Fibroblast of gingiva (primary cell): ENCODE results near the gene LRRC3.
"Not testable (repeated sequence)": the region's sequence is repeated elsewhere in the genome, so short reads cannot be mapped to it uniquely, and the experiment has no call there.

Experiments
- DNase-seq: peaks from one replicate; pipeline ENCODE4 v3.0.0-alpha.2; 2011; ENCODE audit warnings: low read depth

LRRC3 gene, protein sequence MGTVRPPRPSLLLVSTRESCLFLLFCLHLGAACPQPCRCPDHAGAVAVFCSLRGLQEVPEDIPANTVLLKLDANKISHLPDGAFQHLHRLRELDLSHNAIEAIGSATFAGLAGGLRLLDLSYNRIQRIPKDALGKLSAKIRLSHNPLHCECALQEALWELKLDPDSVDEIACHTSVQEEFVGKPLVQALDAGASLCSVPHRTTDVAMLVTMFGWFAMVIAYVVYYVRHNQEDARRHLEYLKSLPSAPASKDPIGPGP

GRCh38 chr21:44454747-44455523, at the start of gene LRRC3:
LRRC3 (plus strand) TSS chr21:44455510; CDS start chr21:44456645, 1,135 bp downstream.
- peak; percentile 52 for DNase-seq

DNA sequence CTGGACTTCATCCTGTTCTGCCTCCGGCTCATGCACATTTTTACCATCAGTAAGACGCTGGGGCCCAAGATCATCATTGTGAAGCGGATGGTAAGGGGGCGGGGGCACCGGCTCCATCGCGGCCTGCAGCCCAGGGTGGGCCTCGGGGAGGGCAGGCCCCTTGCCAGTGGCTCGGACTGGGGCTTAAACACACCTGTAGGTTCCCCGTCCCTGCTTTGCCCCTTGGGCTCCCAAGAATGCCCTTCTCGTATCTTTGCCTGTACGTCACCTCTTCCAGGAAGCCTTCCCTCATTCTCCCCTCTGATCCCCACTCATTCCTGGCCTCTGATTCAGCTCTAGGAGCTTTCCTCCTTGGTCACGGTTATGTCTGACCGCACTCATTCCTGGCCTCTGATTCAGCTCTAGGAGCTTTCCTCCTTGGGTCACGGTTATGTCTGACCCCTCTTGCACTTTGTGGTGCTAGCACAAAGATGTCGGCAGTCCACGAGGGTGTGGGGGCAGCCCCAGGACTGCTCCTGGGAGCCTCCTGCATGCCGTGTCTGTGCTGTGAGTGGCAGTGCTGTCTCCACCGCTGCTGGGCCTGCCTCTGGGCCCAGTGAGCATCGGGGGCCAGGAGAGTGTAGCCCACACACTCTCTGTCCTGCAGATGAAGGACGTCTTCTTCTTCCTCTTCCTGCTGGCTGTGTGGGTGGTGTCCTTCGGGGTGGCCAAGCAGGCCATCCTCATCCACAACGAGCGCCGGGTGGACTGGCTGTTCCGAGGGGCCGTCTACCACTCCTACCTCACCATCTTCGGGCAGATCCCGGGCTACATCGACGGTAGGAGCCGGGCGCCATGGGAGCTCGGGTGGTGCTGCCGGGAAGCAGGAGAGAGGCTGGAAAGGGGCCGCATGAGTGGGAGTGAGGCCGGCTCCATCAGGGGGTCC, 49.1 kb upstream of the LRRC3 start:
- DNase-seq: no peak

DNA sequence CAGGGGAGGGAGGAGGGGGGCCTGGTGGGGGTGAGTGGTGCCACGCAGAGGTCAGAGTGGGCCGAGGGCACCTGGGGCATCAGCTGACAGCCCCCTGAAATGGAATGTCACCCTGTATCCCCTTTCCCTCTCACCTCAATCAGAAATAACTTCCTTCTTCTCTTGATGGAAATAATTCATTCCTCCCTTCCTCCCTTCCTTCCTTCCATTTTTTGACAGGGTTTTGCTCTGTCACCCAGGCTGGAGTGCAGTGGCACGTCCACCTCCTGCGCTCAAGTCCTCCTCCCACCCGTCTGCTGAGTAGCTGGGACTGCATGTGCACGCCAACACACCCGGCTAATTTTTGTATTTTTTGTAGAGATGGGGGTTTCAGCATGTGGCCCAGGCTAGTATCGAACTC, 48.4 kb upstream of the LRRC3 start:
- DNase-seq: no peak

GRCh38 chr21:44407493-44407892, 47.8 kb upstream of the LRRC3 start:
- DNase-seq: no peak

DNA sequence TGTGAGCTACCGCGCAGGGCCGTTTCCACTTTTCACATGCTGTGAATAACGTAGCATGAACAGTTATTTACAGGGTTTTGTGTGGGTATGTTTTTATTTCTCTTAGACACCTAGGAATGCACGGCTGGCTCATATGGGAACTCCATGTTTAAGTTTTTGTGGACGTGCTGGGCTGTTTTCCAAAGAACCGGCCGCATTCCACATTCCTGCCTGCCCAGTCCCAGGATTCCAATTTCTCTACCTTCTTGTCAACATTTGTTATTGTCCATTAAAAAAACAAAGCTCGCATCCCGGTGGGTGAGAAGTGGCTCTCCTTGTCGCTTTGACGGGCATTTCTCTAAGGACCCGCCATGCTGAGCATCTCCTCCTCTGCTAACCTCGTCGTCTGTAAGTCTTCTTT, 47.1 kb upstream of the LRRC3 start:
- no peak for DNase-seq

DNA sequence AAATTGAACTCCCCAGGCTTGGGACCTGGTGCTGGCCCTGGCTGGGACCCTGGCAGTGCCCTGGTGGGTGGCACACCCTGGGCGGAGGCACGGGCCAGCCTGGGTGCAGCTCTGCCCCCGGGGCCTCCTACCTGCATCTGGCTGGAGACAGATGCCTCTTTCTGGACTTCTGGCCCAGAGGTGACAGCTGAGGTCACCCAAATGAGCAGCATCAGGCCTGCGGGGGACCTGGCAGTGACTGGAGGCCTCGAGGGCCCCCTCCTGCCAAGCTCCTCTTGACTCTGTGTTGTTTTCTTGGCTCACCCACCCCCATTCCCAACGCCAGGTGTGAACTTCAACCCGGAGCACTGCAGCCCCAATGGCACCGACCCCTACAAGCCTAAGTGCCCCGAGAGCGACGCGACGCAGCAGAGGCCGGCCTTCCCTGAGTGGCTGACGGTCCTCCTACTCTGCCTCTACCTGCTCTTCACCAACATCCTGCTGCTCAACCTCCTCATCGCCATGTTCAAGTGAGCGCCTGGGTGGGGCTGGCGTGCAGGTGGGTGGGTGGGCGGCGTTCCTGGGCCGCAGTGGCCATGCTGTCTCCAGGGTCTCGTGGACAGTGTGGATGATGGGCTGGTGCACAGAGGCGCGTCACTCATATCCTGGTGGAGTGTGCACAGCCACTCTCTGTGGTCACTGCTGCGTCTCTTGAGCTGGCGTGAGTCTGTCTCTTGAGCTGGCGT, 41.6 kb upstream of the LRRC3 start:
- DNase-seq: no peak

GRCh38 chr21:44414291-44415072, 40.8 kb upstream of the LRRC3 start:
- no peak for DNase-seq

GRCh38 chr21:44415073-44416025, 40.0 kb upstream of the LRRC3 start:
- DNase-seq: no peak

DNA sequence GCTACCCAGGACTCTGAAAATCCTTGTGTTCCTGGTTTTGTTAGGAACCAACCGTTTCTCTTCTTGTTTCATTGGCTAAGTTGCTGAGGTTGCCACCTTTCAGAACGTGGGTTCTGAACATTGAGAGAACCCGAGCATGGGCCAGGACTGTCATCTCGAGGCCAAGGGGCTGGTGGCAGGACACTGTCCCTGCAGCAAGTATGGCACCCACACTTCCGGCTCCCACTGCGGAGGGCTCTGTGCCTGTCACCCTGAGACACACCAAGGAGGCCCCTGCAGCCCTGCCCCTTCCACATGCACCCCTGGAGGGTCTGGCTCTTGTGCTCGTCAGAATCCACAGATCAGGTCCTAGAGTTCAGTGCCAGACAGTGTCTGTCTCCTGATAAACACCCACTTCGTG, 39.1 kb upstream of the LRRC3 start:
- DNase-seq: no peak

DNA sequence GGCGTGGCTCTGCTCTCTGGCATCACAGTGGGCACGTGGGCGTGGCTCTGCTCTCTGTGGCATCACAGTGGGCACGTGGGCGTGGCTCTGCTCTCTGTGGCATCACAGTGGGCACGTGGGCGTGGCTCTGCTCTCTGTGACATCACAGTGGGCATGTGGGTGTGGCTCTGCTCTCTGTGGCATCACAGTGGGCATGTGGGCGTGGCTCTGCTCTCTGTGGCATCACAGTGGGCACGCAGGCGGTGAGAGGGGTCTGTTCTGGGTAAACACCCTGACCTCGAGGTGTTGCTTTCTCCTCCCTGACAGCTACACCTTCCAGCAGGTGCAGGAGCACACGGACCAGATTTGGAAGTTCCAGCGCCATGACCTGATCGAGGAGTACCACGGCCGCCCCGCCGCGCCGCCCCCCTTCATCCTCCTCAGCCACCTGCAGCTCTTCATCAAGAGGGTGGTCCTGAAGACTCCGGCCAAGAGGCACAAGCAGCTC, 37.6 kb upstream of the LRRC3 start:
- not testable (repeated sequence) for DNase-seq

DNA sequence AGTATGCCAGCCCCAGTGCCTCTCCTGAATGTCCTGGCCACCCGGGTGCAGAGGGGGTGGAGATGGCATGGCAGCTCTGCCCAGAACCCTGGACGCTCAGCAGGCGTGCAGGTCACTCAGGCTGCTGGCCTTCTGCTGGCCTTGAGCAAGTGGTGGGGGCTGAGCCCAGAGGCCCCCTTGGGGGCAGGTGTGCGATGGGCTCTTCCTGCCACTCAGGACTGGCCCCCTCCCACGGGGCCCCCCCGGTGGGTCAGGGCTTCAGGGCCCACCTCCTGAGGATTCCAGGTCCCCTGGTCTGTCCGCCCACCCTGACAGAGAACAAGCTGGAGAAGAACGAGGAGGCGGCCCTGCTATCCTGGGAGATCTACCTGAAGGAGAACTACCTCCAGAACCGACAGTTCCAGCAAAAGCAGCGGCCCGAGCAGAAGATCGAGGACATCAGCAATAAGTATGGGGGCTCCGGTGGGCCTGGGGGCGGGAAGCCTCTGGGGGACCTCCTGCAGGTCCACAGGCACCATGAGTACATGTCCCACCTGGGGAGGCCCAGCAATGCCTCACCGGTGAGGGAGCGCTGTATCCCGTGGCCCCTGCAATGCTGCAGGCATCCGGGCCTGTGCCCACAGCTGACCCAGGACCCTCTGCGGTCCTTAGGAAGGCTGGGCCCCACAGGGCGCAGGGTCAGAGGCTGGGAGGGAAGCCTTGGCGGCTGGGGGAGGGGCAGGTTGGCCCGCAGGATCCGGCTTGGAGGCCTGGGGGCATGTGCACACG, 37.0 kb upstream of the LRRC3 start:
- no peak for DNase-seq

- DNase-seq: no peak
These were observed 36.5 kb upstream of the LRRC3 start for GRCh38 chr21:44418876-44419230.

GRCh38 chr21:44419679-44420078, 35.6 kb upstream of the LRRC3 start:
- DNase-seq: no peak

DNA sequence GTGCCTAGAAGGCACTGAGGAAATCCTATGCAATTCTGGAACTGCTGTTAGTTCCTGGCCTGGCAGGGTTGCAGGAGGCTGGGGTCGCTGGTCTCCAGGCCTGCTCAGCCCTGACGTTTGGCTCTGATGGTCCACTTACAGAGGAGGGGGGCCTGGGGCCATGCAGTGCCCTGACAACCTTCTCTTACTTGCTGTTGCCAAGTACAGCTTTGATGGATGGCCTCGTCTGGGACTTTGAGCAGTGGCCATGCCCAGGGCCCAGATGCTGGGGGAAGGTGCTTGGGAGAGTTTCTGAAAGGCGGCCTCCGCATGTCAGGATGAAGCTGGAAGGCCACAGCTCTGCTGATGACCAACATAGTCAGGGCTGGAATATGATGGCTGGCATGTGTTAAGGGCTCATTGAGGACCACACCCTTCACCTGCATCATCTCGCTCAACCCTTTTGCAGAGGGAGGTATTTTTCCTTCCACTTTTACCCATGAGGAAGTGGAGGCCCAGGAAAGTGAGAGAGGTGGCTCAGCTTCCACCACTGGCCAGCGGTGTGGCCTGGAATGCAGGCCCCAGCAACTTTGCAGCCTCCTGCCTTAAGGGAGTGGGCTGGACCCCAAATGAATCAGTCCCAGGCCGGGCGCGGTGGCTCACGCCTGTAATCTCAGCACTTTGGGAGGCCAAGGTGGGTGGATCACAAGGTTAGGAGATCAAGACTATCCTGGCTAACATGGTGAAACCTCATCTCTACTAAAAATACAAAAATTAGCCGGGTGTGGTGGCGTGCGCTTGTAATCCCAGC, 34.7 kb upstream of the LRRC3 start:
- no peak for DNase-seq

DNA sequence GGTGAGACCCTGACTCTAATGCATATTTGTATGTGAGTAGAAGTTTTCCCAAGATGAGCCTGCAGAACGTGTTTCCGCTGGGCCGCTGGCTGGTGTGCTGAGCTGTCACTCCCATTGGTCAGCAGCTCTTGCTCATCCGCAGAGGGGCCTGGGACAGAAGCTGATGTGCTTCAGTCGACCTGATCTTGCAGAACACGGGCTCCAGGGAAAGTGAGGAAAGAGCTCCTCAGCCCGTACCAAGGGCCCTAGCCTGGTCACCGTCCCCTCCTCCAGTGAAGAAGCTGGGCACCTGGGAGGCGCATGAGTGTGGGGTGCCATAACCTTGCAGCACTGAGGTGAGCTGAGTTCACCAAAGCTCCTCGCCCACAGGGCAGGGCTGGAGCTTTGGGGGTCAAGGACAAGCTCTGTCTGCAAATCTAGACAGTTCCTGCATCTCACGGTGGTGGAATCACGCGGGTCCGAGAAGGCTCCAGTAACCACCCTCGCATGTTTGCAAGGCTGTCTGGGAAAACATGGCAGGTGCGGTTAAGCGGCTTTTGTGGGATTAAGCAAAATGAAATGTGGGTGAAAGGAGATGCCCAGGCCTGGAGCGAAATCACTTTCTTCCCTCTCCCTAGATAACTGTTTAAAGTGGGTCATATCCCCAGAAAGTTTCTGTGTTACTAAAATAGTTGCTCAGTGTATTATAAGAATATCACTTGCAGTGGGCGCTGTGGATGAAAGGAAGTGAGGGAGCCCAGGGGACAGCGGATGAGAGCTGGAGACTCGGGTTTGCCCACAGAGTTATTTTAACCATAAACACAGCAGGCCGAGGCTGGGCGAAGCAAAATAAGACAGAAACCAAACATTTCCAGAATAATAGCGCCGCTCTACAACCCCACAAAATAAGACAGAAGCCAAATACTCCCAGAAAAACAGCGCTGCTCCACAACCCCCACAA, 33.1 kb upstream of the LRRC3 start:
- no peak for DNase-seq

- DNase-seq: no peak
These were observed 31.9 kb upstream of the LRRC3 start for GRCh38 chr21:44423312-44423821.
